DND-41 (cell line): ENCODE data around the gene RPL15.
A peak's percentile ranks its signal among the peaks of the same experiment; 100 is the strongest.

Source experiments
- ATAC-seq: fragments of 200-7000 bp; cut with Tn5 transposase; 3 replicates; pipeline ENCODE4 v1.9.1; 2021; ENCODE audit warnings: low read depth; ENCODE audit not compliant: insufficient read depth
- DNase-seq: peaks from one replicate; pipeline ENCODE4 v3.0.0-alpha.2; 2020
- H2AFZ ChIP-seq: 2 replicates; pipeline ENCODE4 v1.6.0; 2012; ENCODE audit warnings: low read depth, low read length
- H3K27ac ChIP-seq: 2 replicates; pipeline ENCODE4 v1.5.1; 2012; ENCODE audit warnings: low read length, inconsistent platforms
- H3K27me3 ChIP-seq: fragments of 200-600 bp; sonication (generic); 2 replicates; pipeline ENCODE4 v1.6.0; 2012; ENCODE audit warnings: low read length, mild to moderate bottlenecking, inconsistent platforms; ENCODE audit not compliant: insufficient read depth, poor library complexity
- H3K36me3 ChIP-seq: 2 replicates; pipeline ENCODE4 v1.5.1; 2012; ENCODE audit warnings: low read length, inconsistent platforms; ENCODE audit not compliant: insufficient read depth
- H3K4me1 ChIP-seq: 2 replicates; pipeline ENCODE4 v1.5.1; 2012; ENCODE audit warnings: mild to moderate bottlenecking, low read length; ENCODE audit not compliant: insufficient read depth
- H3K4me2 ChIP-seq: 2 replicates; pipeline ENCODE4 v1.6.0; 2012; ENCODE audit warnings: mild to moderate bottlenecking, moderate library complexity, low read length, inconsistent platforms; ENCODE audit not compliant: insufficient read depth
- H3K4me3 ChIP-seq, 2 experiments: fragments of 200-600 bp in 1 of 2; shearing (Covaris generic) in 1 of 2; 2 replicates each; pipeline ENCODE4 v1.5.1; 2012 to 2016; ENCODE audit warnings: inconsistent platforms in 2 of 2, low read length in 2 of 2, mild to moderate bottlenecking in 2 of 2, low read depth in 1 of 2, moderate library complexity in 1 of 2
- H3K79me2 ChIP-seq: 2 replicates; pipeline ENCODE4 v1.6.0; 2012; ENCODE audit warnings: low read length, inconsistent platforms; ENCODE audit not compliant: insufficient read depth
- H3K9ac ChIP-seq: 2 replicates; pipeline ENCODE4 v1.6.0; 2012; ENCODE audit warnings: low read depth, mild to moderate bottlenecking, inconsistent platforms, low read length, moderate library complexity
- H3K9me3 ChIP-seq: 2 replicates; pipeline ENCODE4 v1.5.1; 2012; ENCODE audit warnings: low read length, moderate library complexity, mild to moderate bottlenecking, inconsistent platforms; ENCODE audit not compliant: insufficient read depth, severe bottlenecking
- H4K20me1 ChIP-seq: 2 replicates; pipeline ENCODE4 v1.6.0; 2012; ENCODE audit warnings: low read length; ENCODE audit not compliant: insufficient read depth
- EZH2 ChIP-seq: IDR thresholded peaks from 3 replicates; pipeline ENCODE4 v1.6.1; 2012; ENCODE audit warnings: borderline replicate concordance, low read depth, mild to moderate bottlenecking, moderate library complexity, low read length, inconsistent platforms; ENCODE audit not compliant: severe bottlenecking
- TF ChIP-seq, protein P1 (sequence below): IDR thresholded peaks from 2 replicates; pipeline ENCODE4 v1.5.1; 2012; ENCODE audit warnings: borderline replicate concordance, low read length, moderate library complexity, mild to moderate bottlenecking; ENCODE audit not compliant: poor library complexity, severe bottlenecking; ENCODE audit errors: extremely low read depth

RPL15 gene

DNA sequence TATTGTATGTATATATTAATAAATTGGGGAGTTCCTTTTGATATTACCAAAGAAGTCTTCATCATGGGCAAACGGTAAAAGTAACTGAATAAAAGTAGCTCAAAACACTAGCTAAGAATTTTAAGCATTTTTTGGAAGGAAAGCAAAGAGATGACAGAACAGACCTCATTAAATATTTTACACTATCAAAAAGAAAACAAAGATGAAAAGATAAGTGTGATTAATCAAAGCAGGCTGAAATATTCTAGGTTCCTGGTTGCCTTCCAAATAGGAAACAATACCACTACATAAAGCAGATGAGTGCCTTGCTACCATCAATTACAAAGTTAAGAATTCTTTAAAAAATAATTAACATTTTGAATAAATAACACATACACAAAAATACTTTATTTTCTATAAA, 3.8 kb upstream of the RPL15 start:
- Histone ChIP-seq H2AFZ (no peak overlapping the region), H3K4me2 (no peak overlapping the region), H3K4me1 (peaks cover 22% of the 10 kb centered on the region), H3K36me3 (peaks cover 15% of the 10 kb centered on the region), H3K27ac (no peak overlapping the region), H3K9ac (no peak overlapping the region), H4K20me1 (peaks cover 9% of the 10 kb centered on the region), H3K4me3 (no peak overlapping the region), H3K79me2 (peaks cover 18% of the 10 kb centered on the region), H3K27me3 (no peaks in the 10 kb centered on the region), H3K9me3 (no peaks in the 10 kb centered on the region)
- TF ChIP-seq EZH2, result no peak
- TF ChIP-seq, protein P1, sequence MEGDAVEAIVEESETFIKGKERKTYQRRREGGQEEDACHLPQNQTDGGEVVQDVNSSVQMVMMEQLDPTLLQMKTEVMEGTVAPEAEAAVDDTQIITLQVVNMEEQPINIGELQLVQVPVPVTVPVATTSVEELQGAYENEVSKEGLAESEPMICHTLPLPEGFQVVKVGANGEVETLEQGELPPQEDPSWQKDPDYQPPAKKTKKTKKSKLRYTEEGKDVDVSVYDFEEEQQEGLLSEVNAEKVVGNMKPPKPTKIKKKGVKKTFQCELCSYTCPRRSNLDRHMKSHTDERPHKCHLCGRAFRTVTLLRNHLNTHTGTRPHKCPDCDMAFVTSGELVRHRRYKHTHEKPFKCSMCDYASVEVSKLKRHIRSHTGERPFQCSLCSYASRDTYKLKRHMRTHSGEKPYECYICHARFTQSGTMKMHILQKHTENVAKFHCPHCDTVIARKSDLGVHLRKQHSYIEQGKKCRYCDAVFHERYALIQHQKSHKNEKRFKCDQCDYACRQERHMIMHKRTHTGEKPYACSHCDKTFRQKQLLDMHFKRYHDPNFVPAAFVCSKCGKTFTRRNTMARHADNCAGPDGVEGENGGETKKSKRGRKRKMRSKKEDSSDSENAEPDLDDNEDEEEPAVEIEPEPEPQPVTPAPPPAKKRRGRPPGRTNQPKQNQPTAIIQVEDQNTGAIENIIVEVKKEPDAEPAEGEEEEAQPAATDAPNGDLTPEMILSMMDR, result no peak
- DNase-seq, result no peak
- no peak for ATAC-seq

DNA sequence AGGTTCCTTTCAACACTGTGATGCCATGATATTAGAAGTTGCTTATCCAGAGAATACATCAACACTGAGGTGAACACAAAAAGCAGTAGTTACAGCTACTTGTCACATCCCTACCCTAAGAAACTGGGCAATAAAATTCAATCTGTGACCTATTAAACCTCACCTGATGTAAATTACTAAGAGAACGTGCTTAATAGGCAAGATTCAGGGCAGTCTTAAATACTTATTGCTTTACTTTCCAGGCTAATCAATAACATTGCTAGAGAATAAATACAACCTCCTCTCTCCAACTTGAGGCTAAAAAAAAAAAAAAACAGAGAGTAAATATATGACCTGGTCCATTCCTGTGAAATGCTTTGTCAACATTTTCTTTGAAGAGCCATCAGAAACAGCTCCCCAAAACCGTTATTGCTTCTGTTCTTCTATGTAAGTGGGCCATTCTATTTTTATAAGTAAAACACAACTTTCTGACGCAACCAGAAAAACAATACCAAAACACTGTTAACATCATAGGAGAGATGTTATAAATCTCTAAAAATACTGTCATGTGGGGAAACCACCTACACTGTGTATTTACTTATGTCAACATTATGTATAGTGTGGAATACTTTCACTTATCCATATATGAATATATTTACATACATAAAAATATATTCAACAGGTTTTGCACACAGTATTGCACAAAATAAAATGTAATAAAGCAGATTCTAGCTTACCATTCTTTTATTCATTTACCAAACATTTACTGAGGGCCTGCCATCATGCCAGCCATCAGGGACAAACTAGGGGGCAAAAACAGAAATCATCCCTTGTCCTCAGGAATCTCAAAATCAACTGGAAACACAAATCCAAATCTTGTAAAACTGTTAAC, 2.8 kb upstream of the RPL15 start:
- no peaks in the 10 kb centered on the region for H3K27me3 ChIP-seq
- no peak overlapping the region for H3K4me3 ChIP-seq
- H3K4me2 ChIP-seq, result no peak overlapping the region
- H3K9me3 ChIP-seq, result no peaks in the 10 kb centered on the region
- TF ChIP-seq, protein P1, result no peak
- no peak for TF ChIP-seq EZH2
- H4K20me1 ChIP-seq, result peaks cover 18% of the 10 kb centered on the region
- ATAC-seq, result no peak
- peaks cover 31% of the 10 kb centered on the region for H3K4me1 ChIP-seq
- no peak overlapping the region for H3K9ac ChIP-seq
- no peak overlapping the region for H3K27ac ChIP-seq
- no peak overlapping the region for H2AFZ ChIP-seq
- H3K36me3 ChIP-seq, result peaks cover 23% of the 10 kb centered on the region
- H3K79me2 ChIP-seq, result peaks cover 26% of the 10 kb centered on the region
- no peak for DNase-seq

DNA sequence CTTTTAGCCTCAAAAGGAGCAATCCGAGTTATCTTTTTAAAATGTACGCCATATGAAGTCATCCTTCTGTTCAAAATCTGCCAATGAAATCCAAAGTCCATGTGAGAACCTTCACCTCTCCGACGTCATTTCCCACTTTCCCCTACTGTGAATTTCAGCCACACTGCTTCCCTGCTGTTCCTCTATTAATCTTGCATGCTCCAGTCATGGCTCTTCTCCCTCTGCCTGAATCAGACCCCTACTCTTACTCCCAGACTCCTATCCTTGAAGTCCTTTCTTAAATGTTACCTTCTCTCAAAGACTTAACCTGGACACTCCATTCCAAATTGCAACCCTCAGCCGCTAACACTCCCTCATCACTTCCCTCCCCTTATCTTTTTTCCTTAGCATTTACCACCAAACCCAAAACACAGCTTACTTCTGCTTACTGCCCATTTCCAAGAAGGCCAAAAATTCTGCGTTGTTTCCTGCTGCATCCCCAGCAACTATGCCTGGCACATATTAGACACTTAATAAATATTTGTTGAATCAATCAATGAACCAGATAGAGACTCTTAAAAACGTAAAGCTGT, 1.3 kb upstream of the RPL15 start:
- peaks cover 31% of the 10 kb centered on the region for H3K4me1 ChIP-seq
- H3K9me3 ChIP-seq, result no peaks in the 10 kb centered on the region
- H3K9ac ChIP-seq, result peak overlapping the region; percentile 86
- peaks cover 32% of the 10 kb centered on the region for H3K36me3 ChIP-seq
- TF ChIP-seq, protein P1, result no peak
- no peak for TF ChIP-seq EZH2
- H3K27me3 ChIP-seq, result no peaks in the 10 kb centered on the region
- peak overlapping the region; percentile 59 for H2AFZ ChIP-seq
- peaks cover 26% of the 10 kb centered on the region for H3K79me2 ChIP-seq
- DNase-seq (no peak), ATAC-seq (no peak)
- peak overlapping the region; percentile 29 to 68; a peak in 3 of 4 replicates for H3K4me3 ChIP-seq
- no peak overlapping the region for H3K27ac ChIP-seq
- H4K20me1 ChIP-seq, result peaks cover 28% of the 10 kb centered on the region
- peak overlapping the region; percentile 84 for H3K4me2 ChIP-seq
